Nucleus accumbens (tissue), 56 donors: ENCODE data around the gene CECR2.

Experiments used
- DNase-seq, 56 donors: peaks; one replicate each; lab custom pipeline; 2025; lab: John Stamatoyannopoulos, UW

CECR2 gene

DNA sequence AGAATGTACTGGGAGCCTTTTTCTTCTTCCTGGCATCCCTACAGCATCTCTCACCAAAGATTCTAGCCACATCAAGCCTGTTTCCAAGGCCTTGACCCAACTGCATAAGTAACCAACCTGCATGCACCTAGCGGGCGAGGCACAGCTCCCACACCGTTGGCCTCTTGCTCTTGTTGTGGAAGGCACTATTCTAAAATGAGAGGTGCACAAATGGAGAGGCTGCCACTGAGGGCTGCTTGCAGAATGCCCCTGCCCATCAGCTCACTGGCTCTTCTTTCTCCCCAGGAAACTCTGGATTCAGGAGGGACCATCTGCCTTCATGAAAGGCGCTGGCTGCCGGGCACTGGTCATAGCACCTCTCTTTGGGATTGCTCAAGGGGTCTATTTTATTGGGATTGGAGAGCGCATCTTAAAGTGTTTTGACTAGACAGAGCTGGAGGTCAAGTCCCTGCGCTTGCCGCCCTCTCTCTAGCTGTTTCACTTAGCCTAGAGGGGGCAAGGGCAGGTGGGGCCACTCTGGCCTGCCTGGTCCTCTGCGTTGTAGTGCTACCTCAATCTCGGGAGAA, 220.6 kb downstream of the CECR2 start:
- DNase-seq: no peak

- no peak for DNase-seq
Observed at GRCh38 chr22:17590586-17590985, 221.3 kb downstream of the CECR2 start.

- DNase-seq: no peak
Observed at GRCh38 chr22:17592201-17592600, 222.9 kb downstream of the CECR2 start.

GRCh38 chr22:17596226-17596625, 227.0 kb downstream of the CECR2 start:
- no peak for DNase-seq

GRCh38 chr22:17597217-17597616, 228.0 kb downstream of the CECR2 start:
- DNase-seq: no peak

DNA sequence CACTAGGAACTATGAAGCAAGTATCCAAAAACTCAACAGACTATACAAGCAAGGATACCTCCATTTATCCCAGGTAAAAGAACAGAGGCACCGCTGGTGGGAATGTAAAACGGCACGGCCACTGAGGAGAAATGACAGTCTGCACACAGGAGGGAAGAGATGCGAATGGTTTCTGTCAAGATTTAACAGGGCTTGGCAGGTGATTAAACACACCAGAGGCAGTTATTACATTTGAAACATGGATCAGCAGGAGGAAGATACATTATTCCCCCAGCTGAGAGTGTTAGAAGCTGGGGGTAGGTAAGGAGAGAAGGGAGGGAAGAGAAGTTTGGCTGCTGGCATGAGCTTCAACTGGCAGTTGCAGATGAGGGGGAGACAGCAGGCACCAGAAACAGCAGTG, 229.1 kb downstream of the CECR2 start:
- DNase-seq: no peak

- DNase-seq: no peak
Observed at GRCh38 chr22:17601031-17601430, 231.8 kb downstream of the CECR2 start.

DNA sequence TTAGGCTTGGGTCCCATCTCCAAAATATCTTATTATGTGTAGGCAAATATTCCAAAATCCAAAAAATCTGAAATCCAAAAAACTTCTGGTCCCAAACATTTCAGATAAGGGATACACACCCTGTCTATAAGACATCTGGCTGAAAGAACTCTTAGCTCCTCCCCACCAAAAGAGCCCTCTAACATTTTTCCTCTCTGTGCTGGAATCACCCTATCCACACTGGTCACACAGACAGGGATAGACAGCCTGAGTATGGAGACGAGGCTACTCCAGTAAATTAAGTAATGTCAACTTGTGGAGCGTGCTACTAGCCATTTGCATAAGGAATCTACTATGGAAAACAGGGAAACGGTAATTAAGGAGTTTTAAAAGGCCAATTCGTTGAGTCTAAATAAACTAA, 234.4 kb downstream of the CECR2 start:
- no peak for DNase-seq

DNA sequence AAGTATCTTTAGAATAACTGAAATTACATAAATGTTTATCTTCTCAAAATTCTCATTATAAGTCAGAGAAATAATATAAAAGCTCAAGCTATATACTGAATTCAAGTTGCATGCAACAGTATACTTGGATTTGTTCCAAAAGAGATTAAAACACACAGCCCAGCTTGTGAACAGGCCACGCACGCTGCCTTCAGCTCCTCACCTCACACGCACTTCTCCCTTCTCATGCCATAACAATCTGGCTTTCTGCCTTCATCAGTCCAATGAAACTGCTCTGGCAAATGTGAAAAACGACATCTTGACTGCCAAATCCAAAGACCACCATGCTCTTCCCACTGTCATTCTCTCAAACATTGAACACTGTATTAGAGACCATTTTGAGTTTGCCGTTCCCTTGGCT, 237.2 kb downstream of the CECR2 start:
- DNase-seq: no peak
